Endothelial cell (in vitro differentiated cells): Measurements from ENCODE around the gene OR2D3. TPM values are rescaled to one million over a fixed set of nuclear protein-coding genes. Genes with fewer than 3 reads are reported as not detected.
"Not testable (repeated sequence)": the region's sequence is repeated elsewhere in the genome, so short reads cannot be mapped to it uniquely, and the experiment has no call there.

ENCODE experiments used
- DNase-seq: peaks from one replicate; pipeline ENCODE4 v3.0.0; 2021; ENCODE audit warnings: low spot score
- H3K27ac Mint-ChIP-seq: one replicate; pipeline ENCODE4 v1.8.0; 2021; ENCODE audit warnings: mixed read lengths, inconsistent platforms; ENCODE audit not compliant: unreplicated experiment
- H3K27me3 Mint-ChIP-seq: one replicate; pipeline ENCODE4 v1.8.0; 2021; ENCODE audit warnings: mild to moderate bottlenecking, moderate library complexity, mixed read lengths, inconsistent platforms; ENCODE audit not compliant: unreplicated experiment
- H3K36me3 Mint-ChIP-seq: one replicate; pipeline ENCODE4 v1.8.0; 2021; ENCODE audit warnings: mild to moderate bottlenecking, low read depth, mixed read lengths, inconsistent platforms; ENCODE audit not compliant: unreplicated experiment
- H3K4me1 Mint-ChIP-seq: one replicate; pipeline ENCODE4 v1.8.0; 2021; ENCODE audit warnings: mild to moderate bottlenecking, mixed read lengths, inconsistent platforms; ENCODE audit not compliant: unreplicated experiment
- H3K4me3 Mint-ChIP-seq: one replicate; pipeline ENCODE4 v1.8.0; 2021; ENCODE audit warnings: mild to moderate bottlenecking, mixed read lengths, inconsistent platforms; ENCODE audit not compliant: unreplicated experiment
- H3K9me3 Mint-ChIP-seq: one replicate; pipeline ENCODE4 v1.8.0; 2021; ENCODE audit warnings: mixed read lengths, inconsistent platforms; ENCODE audit not compliant: unreplicated experiment
- CTCF ChIP-seq: fragments of 200-600 bp; sonication (generic); IDR thresholded peaks from one replicate; pipeline ENCODE4 v1.5.0; 2021; ENCODE audit warnings: antibody characterized with exemption; ENCODE audit not compliant: unreplicated experiment
- total RNA-seq: library from RNA; stranded (reverse); fragmentation: NEBNext Ultra II Directional; extraction: Animal tissue kit (Norgen Biotek cat#: 25700); gene quantifications from one replicate; pipeline ENCODE4 v1.2.1, GENCODE V29; 2021; ENCODE audit not compliant: unreplicated experiment

The OR2D3 gene
- total RNA-seq, 1 donor from 2014 or later: not detected

- no peak for DNase-seq
- H3K9me3 Mint-ChIP-seq: no peaks in the 10 kb centered on the region
- H3K27me3 Mint-ChIP-seq: no peaks in the 10 kb centered on the region
- H3K4me1 Mint-ChIP-seq: peaks cover 14% of the 10 kb centered on the region
- H3K36me3 Mint-ChIP-seq: no peaks in the 10 kb centered on the region
- H3K4me3 Mint-ChIP-seq: no peak overlapping the region
- no peak overlapping the region for H3K27ac Mint-ChIP-seq
- no peak for TF ChIP-seq CTCF
Measured at GRCh38 chr11:6882751-6883150, 38.1 kb upstream of the OR2D3 start.

GRCh38 chr11:6887711-6888110, 33.1 kb upstream of the OR2D3 start:
- H3K9me3 Mint-ChIP-seq, DNase-seq, H3K27me3 Mint-ChIP-seq, H3K4me3 Mint-ChIP-seq, H3K36me3 Mint-ChIP-seq, H3K27ac Mint-ChIP-seq: not testable (repeated sequence)
- peaks cover 16% of the 10 kb centered on the region for H3K4me1 Mint-ChIP-seq

- DNase-seq: no peak
- Mint-ChIP-seq H3K4me3 (no peak overlapping the region), H3K27ac (no peak overlapping the region), H3K9me3 (no peaks in the 10 kb centered on the region), H3K4me1 (peaks cover 15% of the 10 kb centered on the region), H3K36me3 (no peaks in the 10 kb centered on the region), H3K27me3 (no peaks in the 10 kb centered on the region)
- no peak for TF ChIP-seq CTCF
Measured at GRCh38 chr11:6888830-6889229, 32.0 kb upstream of the OR2D3 start.

- Mint-ChIP-seq H3K9me3 (no peaks in the 10 kb centered on the region), H3K36me3 (no peaks in the 10 kb centered on the region), H3K27me3 (no peaks in the 10 kb centered on the region), H3K4me1 (peaks cover 13% of the 10 kb centered on the region), H3K27ac (no peak overlapping the region), H3K4me3 (no peak overlapping the region)
- no peak for DNase-seq
- no peak for TF ChIP-seq CTCF
Measured at GRCh38 chr11:6889835-6890234, 31.0 kb upstream of the OR2D3 start.

GRCh38 chr11:6892400-6892799, 28.4 kb upstream of the OR2D3 start, which contains the start of gene OR2D2:
Gene OR2D2, minus strand, starts transcription at chr11:6892500. Its CDS starts 0 bp downstream, at chr11:6892500.
- no peak for TF ChIP-seq CTCF
- DNase-seq: no peak
- H3K27ac Mint-ChIP-seq: no peak within 1 kb of the TSS
- no peaks in the 10 kb centered on the region for H3K9me3 Mint-ChIP-seq
- H3K4me3 Mint-ChIP-seq: no peak within 1 kb of the TSS
- H3K4me1 Mint-ChIP-seq: peaks cover 2% of the 10 kb centered on the region
- peaks cover 1% of the 10 kb centered on the region for H3K27me3 Mint-ChIP-seq
- H3K36me3 Mint-ChIP-seq: no peaks in the 10 kb centered on the region

GRCh38 chr11:6894097-6894496, 26.7 kb upstream of the OR2D3 start:
- Mint-ChIP-seq H3K36me3 (no peaks in the 10 kb centered on the region), H3K4me1 (peaks cover 2% of the 10 kb centered on the region), H3K27ac (no peak overlapping the region), H3K9me3 (no peaks in the 10 kb centered on the region), H3K4me3 (no peak overlapping the region), H3K27me3 (peaks cover 1% of the 10 kb centered on the region)
- TF ChIP-seq CTCF: no peak
- no peak for DNase-seq
